ENCODE measurements around the gene EFCAB6. TPM values are rescaled to one million over a fixed set of nuclear protein-coding genes. Genes with fewer than 3 reads are reported as not detected.

Gene EFCAB6
- total RNA-seq, 2 donors from 2014 or later = 3.3 to 10.5 TPM

- H3K36me3 ChIP-seq = no peaks in the 10 kb centered on the region
Measured at GRCh38 chr22:43800970-43801369, 11.1 kb downstream of the EFCAB6 start.

GRCh38 chr22:43798492-43798891, 13.6 kb downstream of the EFCAB6 start:
- Histone ChIP-seq H3K4me1 (replicated peaks) (no peaks in the 10 kb centered on the region), H3K27ac (no peak overlapping the region), H3K36me3 (no peaks in the 10 kb centered on the region), H3K4me3 (no peak overlapping the region), H3K9me3 (no peaks in the 10 kb centered on the region), H3K27me3 (replicated peaks; ENCODE audit: insufficient read depth) (no peaks in the 10 kb centered on the region)
- no peak for TF ChIP-seq CTCF (IDR thresholded peaks at IDR 0.05)
- TF ChIP-seq POLR2A (IDR thresholded peaks at IDR 0.05) = no peak
- TF ChIP-seq POLR2AphosphoS5 (IDR thresholded peaks at IDR 0.05) = no peak
- DNase-seq (ENCODE audit: low spot score) = no peak
- WGBS = 84% methylated on average over 5 of the region's 5 CpGs
- intact Hi-C loops (cut with DNase I) = no loop called here

More at GRCh38 chr22:43800970-43801369, 11.1 kb downstream of the EFCAB6 start:
- 91% methylated on average over 1 of the region's 1 CpG for WGBS
- H3K27me3 ChIP-seq (replicated peaks; ENCODE audit: insufficient read depth) = no peaks in the 10 kb centered on the region
- H3K4me1 ChIP-seq (replicated peaks) = no peaks in the 10 kb centered on the region
- TF ChIP-seq POLR2AphosphoS5 (IDR thresholded peaks at IDR 0.05) (no peak), CTCF (IDR thresholded peaks at IDR 0.05) (no peak), POLR2A (IDR thresholded peaks at IDR 0.05) (no peak)
- no peak overlapping the region for H3K27ac ChIP-seq
- no peak overlapping the region for H3K4me3 ChIP-seq
- intact Hi-C loops (cut with DNase I) = no loop called here
- H3K9me3 ChIP-seq = no peaks in the 10 kb centered on the region
- no peak for DNase-seq (ENCODE audit: low spot score)

GRCh38 chr22:43796567-43796966, 15.5 kb downstream of the EFCAB6 start:
- Histone ChIP-seq H3K27ac (no peak overlapping the region), H3K27me3 (replicated peaks; ENCODE audit: insufficient read depth) (no peaks in the 10 kb centered on the region), H3K4me3 (no peak overlapping the region), H3K9me3 (no peaks in the 10 kb centered on the region), H3K4me1 (replicated peaks) (no peaks in the 10 kb centered on the region), H3K36me3 (no peaks in the 10 kb centered on the region)
- intact Hi-C loops (cut with DNase I) = no loop called here
- TF ChIP-seq POLR2AphosphoS5 (IDR thresholded peaks at IDR 0.05) = no peak
- peak in 2 of 4 experiments; percentile 17 to 24 for TF ChIP-seq CTCF (IDR thresholded peaks at IDR 0.05)
- 58% methylated on average over 8 of the region's 8 CpGs for WGBS
- no peak for DNase-seq (ENCODE audit: low spot score)

- no peaks in the 10 kb centered on the region for H3K27me3 ChIP-seq (replicated peaks; ENCODE audit: insufficient read depth)
- 96% methylated on average over 7 of the region's 7 CpGs for WGBS
- no peaks in the 10 kb centered on the region for H3K9me3 ChIP-seq
- no peaks in the 10 kb centered on the region for H3K36me3 ChIP-seq
- TF ChIP-seq POLR2A (IDR thresholded peaks at IDR 0.05) (no peak), CTCF (IDR thresholded peaks at IDR 0.05) (no peak), POLR2AphosphoS5 (IDR thresholded peaks at IDR 0.05) (no peak)
- no peak overlapping the region for H3K4me3 ChIP-seq
- H3K27ac ChIP-seq = no peak overlapping the region
- intact Hi-C loops (cut with DNase I) = no loop called here
- no peak for DNase-seq (ENCODE audit: low spot score)
- H3K4me1 ChIP-seq (replicated peaks) = no peaks in the 10 kb centered on the region
Measured at GRCh38 chr22:43795320-43795719, 16.8 kb downstream of the EFCAB6 start.

GRCh38 chr22:43792905-43793304, 19.2 kb downstream of the EFCAB6 start:
- DNase-seq (ENCODE audit: low spot score) = no peak
- intact Hi-C loops (cut with DNase I) = no loop called here
- Histone ChIP-seq H3K27ac (no peak overlapping the region), H3K36me3 (no peaks in the 10 kb centered on the region), H3K4me3 (no peak overlapping the region), H3K4me1 (replicated peaks) (no peaks in the 10 kb centered on the region), H3K27me3 (replicated peaks; ENCODE audit: insufficient read depth) (no peaks in the 10 kb centered on the region), H3K9me3 (no peaks in the 10 kb centered on the region)
- no peak for TF ChIP-seq CTCF (IDR thresholded peaks at IDR 0.05)
- no peak for TF ChIP-seq POLR2A (IDR thresholded peaks at IDR 0.05)
- no peak for TF ChIP-seq POLR2AphosphoS5 (IDR thresholded peaks at IDR 0.05)
- 61% methylated on average over 5 of the region's 5 CpGs for WGBS
